HG03135 (cell line): Measurements from ENCODE around the gene IHH.

Experiments
- ATAC-seq: cut with Tn5 transposase; IDR thresholded peaks from one replicate; pipeline ENCODE4 v1.9.1; 2021; ENCODE audit warnings: mild to moderate bottlenecking, moderate library complexity; ENCODE audit not compliant: unreplicated experiment

The IHH gene

GRCh38 chr2:219060821-219061791, at the start of gene IHH:
Gene IHH, minus strand, starts transcription at chr2:219060921. Its CDS starts 454 bp downstream, at chr2:219060467.
- no peak for ATAC-seq

DNA sequence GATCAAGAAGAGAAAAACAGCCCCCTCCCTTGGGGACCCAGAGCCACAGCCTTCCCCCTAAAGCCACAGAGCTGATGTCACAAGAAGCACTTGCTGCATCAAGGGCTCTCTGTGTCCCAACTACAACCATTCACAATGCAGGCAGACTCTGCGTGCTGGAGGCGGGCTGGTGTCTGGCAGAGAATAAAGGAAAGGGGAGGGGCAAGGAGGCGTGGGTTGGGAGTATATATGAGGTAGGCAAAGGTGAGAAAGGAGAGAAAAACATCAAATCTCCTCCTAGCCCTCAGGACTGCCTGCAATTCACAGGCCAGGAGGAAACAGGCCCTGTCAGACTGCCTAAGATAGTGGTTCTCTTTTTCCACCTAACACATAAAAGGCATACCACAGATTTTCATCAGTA, 48.8 kb upstream of the IHH start:
- ATAC-seq, result no peak

DNA sequence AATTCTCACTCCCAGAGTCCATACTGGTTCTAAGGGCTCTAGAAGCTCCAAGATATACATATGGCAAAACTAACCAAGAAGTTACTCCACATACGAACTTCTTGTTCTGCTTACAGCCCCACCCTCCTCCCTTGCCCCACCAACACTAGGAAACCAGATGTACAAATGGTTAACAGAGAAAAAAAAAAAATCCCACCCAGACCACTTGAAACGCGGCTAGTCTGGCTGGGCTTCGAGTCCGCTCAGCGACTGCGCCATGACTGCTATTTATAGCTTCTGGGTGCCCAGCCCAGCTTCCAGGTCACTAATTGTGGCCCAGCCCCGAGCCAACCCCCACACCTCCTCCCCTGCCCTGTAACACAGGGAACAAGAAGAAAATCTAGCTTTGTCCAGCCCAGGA, 47.0 kb upstream of the IHH start:
- ATAC-seq, result no peak

- ATAC-seq, result no peak
These were observed 45.5 kb upstream of the IHH start for GRCh38 chr2:219106251-219106650.

DNA sequence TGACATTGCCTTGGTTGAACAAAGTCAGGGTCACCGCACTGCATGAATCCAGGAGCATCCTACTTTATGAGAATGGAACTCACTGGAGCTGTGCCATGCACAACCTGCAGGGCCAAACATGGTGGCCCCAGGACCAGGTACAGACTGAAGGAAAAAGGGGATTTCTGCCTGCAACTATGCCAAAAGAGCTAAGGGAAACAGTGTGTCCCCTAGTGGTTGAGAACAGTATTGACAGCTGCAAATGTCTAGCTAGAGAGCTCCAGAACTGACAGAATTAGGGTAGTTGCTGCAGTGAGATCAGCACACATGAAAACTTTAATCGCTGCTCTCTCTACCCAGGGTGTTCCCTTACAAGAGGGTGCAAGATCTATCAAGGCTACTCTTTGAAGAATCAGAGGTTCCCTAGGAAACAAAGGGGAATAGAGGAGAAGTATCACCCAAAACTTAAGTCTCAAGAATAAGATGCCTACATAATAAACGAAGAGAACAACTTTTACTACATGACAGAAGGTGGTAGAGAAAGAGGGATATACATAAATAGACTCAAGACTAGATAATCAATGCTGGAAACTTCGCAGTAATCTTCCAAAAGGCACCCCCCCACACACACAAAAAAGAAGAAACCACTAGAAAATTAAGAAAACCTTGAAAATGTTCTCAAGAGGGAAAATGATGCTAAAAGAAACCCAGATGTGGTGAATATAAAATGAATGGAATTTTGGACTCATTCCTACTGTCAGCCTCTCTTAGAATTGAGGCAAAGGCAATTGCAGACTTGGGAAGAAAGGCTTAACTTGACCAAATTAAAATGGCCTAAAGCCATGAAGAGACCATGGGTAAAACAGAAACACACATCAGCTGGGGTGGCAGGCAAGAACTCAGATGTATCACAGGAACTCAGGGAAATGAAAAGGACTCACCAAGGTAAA, 43.6 kb upstream of the IHH start:
- ATAC-seq, result no peak

GRCh38 chr2:219099329-219099728, 38.6 kb upstream of the IHH start:
- no peak for ATAC-seq

GRCh38 chr2:219095406-219095935, 34.8 kb upstream of the IHH start:
- no peak for ATAC-seq

DNA sequence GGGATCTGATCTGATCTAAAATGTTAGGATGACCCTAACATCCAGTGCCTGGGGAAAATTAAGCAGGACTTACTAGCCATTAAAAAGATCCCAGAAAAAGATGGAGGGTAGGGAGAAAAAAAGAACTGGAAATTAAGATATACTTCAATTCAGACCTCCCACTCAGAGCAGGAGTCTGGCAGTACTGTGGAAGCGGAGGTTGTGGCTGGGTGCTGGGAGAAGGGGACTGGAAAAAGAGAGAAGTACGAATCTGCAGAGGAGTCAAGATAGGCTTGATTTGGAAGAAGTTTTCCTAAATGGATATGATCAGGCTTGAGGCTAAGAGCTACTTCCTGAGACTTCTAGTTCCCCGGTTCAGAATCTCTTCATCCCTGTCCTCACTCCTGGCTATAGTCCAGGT, 33.5 kb upstream of the IHH start:
- no peak for ATAC-seq

DNA sequence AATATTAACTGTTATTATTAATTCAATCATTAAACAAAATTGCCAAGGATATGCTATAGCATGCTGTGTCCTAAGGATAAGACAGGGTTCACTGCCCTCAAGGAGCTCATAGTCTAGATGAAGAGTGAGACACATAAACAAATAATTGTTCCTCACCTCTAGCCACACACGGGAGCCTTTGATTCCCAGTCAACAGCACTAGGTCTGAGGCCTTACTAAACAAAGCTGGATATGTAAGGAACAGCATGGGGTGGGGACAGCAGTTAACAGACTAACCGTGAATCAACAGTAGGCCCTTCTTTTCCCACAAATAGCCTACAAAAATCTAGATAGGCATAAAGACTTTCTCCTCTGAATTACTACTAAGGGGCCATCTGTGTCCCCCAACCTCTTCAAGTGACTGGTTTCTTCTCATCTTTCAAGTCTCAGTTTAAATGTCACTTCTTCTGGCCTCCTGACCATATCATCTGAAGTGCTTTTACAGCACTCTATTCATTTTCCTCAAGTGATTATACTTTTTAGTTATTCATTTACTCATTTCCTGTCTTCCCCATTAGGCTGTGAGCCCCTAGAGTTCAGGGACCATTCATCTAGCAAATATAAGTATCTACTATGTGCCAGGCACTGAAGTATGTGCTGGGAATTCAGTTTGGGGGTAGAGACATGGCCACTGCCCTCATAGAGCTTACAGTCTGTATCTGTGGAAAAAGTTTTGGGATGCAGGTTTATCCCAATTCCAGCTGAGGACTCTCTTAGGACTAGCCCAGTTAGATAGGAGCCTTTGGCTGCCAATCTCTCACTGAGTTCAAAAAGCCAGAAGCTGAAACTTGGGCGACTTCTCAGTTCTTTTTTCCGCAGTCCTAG, 29.9 kb upstream of the IHH start:
- ATAC-seq, result no peak

DNA sequence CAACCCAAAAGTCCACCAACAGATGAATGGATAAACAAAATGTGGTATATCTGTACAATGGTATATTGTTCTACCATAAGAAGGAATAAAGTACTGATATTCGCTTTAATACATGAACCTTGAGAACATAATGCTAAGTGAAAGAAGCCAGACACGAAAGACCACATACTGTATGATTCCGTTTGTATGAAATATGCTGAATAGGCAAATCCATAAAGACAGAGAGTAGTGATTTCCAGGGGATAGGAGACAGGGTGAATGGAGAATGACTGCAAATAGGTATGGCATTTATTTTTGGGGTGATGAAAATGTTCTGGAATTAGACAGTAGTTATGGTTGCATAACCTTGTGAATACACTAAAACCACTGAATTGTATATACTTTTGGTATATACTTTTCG, 28.6 kb upstream of the IHH start:
- no peak for ATAC-seq

GRCh38 chr2:219087848-219088247, 27.1 kb upstream of the IHH start:
- ATAC-seq, result no peak

- ATAC-seq, result no peak
These were observed 26.6 kb upstream of the IHH start for GRCh38 chr2:219087361-219087760.

DNA sequence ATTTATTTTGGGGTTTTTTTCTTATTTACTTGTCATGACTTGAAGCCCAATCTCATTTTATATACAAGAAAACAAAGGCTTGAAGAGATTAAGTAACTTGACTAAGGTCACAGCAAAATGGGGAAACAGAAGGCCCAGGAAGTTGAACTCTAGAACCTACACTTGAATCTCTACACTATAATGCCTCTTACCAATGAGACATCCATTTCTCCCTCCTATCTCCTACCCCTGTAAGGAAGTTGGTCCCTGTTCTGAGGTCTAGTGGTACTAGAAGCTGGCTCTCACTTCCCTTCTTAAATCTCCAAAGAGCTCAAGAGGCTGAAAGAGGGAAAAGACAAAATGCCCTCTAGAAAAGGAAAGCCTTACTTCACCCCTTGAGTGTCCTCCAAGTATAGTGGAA, 25.5 kb upstream of the IHH start:
- ATAC-seq, result no peak

DNA sequence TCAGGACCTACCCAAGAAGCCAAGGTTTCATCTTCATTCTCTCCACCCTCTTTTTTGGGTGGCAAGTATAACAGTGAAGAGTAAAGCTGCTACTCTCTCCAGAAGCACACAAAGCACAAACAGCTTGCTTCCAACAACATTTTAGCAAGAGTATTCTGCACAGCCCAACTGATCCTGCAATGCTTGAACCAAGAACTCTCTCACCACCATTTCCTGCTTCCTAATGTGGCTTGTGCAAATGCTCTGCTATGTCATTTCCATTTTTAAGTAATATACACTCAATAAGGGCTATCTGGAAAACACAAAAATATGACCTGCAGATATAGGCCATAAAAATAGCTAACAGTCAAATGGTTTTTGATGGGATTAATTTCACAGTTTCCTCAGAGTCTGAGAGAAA, 24.1 kb upstream of the IHH start:
- ATAC-seq, result no peak

DNA sequence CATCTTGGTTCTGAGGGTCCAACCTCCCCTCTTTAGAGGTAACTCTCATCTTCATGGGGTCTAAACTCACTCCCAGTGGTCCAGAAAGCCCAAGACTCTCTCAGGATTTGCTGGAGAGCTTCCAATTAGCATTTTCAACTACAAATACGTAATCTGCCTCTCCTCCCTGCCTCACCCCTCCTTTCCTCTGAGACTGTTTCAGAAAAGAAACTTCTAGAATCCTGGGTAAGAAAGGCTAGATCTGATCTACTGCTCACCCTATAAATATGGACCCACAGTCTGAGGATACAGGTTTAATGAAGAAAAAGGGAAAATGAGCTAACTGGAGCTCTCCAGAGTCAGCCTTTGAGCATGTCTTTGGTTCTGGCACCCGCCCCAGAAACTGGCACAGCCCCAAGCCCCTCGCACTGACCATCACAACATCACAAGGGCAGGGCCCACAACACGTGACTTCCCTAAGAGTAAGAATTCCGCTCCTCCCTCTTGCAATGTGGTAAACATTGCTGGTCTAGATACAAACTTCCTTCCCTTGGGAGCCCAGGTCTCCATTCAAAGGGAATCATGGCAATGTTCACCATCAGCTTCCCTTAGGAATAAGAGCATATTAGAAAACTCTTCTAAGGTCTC, 21.7 kb upstream of the IHH start:
- ATAC-seq, result no peak

DNA sequence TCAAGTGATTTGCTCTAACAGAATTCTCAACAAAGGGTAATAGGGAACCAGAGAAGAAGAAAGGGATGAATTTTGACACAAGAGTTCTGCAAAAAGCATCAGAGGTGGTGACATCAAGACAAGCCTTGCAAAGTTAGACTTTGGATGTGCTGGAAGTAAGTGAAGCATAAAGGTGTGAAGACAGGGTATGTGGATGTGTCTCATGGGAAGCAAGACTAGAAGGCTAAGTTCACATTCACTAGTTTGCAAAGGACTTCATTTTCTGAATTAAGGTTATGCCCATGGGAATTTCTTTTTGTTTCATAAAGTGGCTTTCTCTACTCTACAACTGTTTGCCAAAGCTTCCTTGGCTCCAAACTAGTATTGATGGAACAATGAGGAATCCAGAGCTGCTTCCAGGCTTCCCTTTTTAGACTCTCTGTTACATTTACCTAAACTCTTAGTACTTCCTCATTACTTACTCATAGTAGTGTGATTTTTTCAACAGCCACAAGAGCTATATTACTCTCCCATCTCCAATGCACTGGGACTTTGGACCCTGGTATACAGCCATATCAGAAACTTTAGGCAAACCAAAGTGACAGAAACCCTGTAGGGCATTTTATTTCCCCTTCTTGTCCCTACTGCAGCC, 21.1 kb upstream of the IHH start:
- no peak for ATAC-seq

- no peak for ATAC-seq
These were observed 20.4 kb upstream of the IHH start for GRCh38 chr2:219081096-219081495.

DNA sequence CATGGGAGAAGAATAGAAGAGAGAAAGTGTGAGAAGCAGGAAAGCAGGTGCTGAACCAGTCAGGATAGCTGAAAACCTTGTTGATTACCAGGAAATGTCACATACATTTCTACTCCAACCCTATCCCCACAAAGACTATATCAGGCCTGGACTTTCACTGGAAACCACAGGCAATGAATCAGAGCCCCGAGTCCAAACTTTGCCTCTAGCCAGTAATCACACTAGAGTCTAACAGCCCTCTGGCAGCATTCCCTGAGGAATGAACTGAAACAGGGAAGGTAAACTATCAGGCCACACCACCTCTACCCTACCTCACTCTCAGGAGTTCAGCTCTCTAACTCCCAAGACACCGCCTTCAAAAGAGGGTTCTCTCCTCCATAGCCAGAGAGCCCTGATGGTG, 18.7 kb upstream of the IHH start:
- no peak for ATAC-seq

- no peak for ATAC-seq
These were observed 18.2 kb upstream of the IHH start for GRCh38 chr2:219078951-219079350.

DNA sequence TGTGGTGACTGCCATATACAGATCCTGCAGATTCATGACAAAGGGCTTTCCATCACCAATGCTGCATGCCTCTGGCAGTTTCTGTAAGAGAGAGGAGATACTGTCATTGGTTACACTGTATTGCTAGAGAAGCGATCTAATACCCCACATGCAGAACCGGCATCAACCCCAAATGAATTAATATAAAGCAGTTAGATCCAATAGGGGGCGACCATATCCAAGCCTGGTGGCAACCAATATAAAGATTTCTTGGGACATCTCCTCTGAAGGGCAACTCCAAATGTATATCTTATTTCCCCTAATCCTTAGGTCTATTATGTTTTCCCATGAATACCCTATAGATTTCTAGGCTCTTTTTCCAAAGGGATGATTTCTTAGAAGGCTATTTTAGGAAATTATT, 17.4 kb upstream of the IHH start:
- ATAC-seq, result no peak
